HFFc6 (cell line): ENCODE measurements around the gene IL23R. TPM values are rescaled to one million over a fixed set of nuclear protein-coding genes. Genes with fewer than 3 reads are reported as not detected.

Experiments used
- DNase-seq: peaks from one replicate; pipeline ENCODE4 v3.0.0-alpha.2; 2018
- H3K27ac Mint-ChIP-seq: 2 replicates; pipeline ENCODE4 v1.8.0; 2020; ENCODE audit warnings: mild to moderate bottlenecking, mixed read lengths
- H3K27me3 Mint-ChIP-seq: 2 replicates; pipeline ENCODE4 v1.8.0; 2021; ENCODE audit warnings: mild to moderate bottlenecking, moderate library complexity, mixed read lengths; ENCODE audit not compliant: insufficient read depth
- H3K36me3 Mint-ChIP-seq: 2 replicates; pipeline ENCODE4 v1.8.0; 2021; ENCODE audit warnings: low read depth, mixed read lengths
- H3K4me1 Mint-ChIP-seq: 2 replicates; pipeline ENCODE4 v1.8.0; 2020; ENCODE audit warnings: low read depth, mixed read lengths
- H3K4me3 Mint-ChIP-seq: 2 replicates; pipeline ENCODE4 v1.8.0; 2020; ENCODE audit warnings: mild to moderate bottlenecking, moderate library complexity, mixed read lengths
- H3K9me3 Mint-ChIP-seq: 2 replicates; pipeline ENCODE4 v1.8.0; 2020; ENCODE audit warnings: mild to moderate bottlenecking, mixed read lengths
- total RNA-seq, 6 experiments: library from RNA; stranded (reverse); fragmentation: NEBNext Ultra II Directional; extraction: Animal tissue kit (Norgen Biotek cat#: 25700); gene quantifications; 2 replicates in 1 of 6; 3 replicates in 5 of 6; pipeline ENCODE4 v1.2.3, GENCODE V29; 2021
- TF ChIP-seq, protein P1 (sequence below): fragments of 200-600 bp; sonication (generic); IDR thresholded peaks from 2 replicates; pipeline ENCODE4 v1.5.0; 2021; ENCODE audit warnings: antibody characterized with exemption, mild to moderate bottlenecking

Gene IL23R
- total RNA-seq, 6 experiments from 2014 or later = not detected

DNA sequence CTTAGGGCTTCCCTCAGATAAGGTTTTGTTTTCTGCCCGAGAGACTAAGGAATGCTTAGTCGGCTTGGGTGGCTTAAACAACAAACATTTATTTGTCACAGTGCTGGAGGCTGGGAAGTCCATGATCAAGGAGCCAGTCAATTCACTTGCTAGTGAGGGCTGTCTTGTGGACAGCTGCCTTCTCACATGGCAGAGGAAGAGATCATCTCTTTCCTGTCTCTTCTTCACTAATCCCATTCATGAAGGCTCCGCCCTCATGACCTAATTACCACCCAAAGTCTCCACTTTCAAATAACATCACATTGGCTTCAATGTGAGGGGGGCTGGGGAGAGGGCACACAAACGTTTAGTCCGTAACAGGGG is 90.9 kb downstream of the IL23R start:
- Mint-ChIP-seq H3K4me3 (no peak overlapping the region), H3K36me3 (no peaks in the 10 kb centered on the region), H3K9me3 (no peaks in the 10 kb centered on the region), H3K27ac (no peak overlapping the region), H3K27me3 (peaks cover 10% of the 10 kb centered on the region; the same call in 1 of the 2 replicates), H3K4me1 (no peaks in the 10 kb centered on the region)
- TF ChIP-seq, protein P1, sequence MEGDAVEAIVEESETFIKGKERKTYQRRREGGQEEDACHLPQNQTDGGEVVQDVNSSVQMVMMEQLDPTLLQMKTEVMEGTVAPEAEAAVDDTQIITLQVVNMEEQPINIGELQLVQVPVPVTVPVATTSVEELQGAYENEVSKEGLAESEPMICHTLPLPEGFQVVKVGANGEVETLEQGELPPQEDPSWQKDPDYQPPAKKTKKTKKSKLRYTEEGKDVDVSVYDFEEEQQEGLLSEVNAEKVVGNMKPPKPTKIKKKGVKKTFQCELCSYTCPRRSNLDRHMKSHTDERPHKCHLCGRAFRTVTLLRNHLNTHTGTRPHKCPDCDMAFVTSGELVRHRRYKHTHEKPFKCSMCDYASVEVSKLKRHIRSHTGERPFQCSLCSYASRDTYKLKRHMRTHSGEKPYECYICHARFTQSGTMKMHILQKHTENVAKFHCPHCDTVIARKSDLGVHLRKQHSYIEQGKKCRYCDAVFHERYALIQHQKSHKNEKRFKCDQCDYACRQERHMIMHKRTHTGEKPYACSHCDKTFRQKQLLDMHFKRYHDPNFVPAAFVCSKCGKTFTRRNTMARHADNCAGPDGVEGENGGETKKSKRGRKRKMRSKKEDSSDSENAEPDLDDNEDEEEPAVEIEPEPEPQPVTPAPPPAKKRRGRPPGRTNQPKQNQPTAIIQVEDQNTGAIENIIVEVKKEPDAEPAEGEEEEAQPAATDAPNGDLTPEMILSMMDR = no peak
- no peak for DNase-seq

DNA sequence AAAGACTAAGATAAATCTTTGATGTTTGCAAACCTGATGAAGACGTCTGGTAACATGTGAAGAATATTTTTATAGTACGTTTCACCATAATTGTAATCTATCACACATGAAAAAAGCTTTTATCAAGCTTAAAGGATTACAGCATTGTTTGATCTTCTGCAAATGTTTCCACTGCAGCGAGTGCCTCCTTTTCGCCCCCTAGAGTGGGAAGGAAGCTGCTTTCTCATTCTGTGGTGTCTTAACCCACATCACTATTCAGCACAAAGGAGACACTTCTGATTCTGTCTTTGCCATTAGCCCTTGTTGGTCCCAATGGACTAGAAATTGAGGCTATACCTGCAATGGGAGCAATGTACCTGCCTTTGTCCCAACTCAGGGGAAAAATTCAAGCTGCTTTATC is 95.4 kb downstream of the IL23R start:
- Mint-ChIP-seq H3K27me3 (peaks cover 20% of the 10 kb centered on the region; the same call in 1 of the 2 replicates), H3K36me3 (no peaks in the 10 kb centered on the region), H3K4me1 (no peaks in the 10 kb centered on the region), H3K9me3 (no peaks in the 10 kb centered on the region), H3K4me3 (no peak overlapping the region), H3K27ac (no peak overlapping the region)
- no peak for DNase-seq
- TF ChIP-seq, protein P1 = no peak

DNA sequence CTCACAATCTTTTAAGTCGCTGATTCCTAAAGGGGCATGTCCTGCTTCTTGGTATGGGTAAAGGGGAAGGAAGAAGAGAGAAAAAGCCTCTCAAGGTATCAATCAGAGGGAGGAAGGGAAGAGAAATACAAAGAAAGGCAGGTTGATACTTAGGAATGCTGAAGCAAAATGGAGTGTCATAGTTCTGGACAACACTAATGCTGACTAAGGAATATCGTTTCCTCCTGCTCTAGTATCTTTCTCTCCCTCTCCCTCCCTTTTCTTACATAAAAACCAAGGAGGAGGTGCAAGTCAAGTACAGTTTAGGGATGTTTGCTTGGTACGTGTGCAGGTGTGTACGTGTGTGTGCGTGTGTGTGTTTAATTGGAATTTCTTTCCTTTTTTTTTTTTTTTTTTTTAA is 96.5 kb downstream of the IL23R start:
- no peak overlapping the region for H3K27ac Mint-ChIP-seq
- H3K9me3 Mint-ChIP-seq = no peaks in the 10 kb centered on the region

DNA sequence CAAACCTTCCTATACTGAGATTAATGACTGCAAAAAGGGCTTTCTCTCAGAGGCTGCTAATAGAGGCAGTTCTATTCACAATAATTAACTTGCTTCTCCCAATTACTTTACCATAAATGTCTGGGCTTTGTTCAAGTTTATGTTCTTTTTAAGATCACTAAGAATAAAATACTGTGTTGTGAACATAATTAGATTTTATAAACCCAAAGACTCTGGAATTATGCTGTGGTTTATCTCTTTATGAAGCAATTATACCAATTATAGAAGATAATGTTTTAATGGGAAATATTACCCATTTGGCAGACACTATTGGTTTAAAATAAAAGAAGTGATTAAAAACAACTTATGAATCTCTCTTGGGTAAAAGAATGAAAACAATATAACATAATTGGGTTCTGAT is 97.9 kb downstream of the IL23R start:
- Mint-ChIP-seq H3K4me3 (no peak overlapping the region), H3K27me3 (peaks cover 22% of the 10 kb centered on the region), H3K9me3 (no peaks in the 10 kb centered on the region), H3K4me1 (no peaks in the 10 kb centered on the region), H3K27ac (no peak overlapping the region), H3K36me3 (no peaks in the 10 kb centered on the region)
- no peak for DNase-seq
- TF ChIP-seq, protein P1 = no peak

More for the DNA sequence above, 96.5 kb downstream of the IL23R start:
- DNase-seq = no peak
- Mint-ChIP-seq H3K27me3 (peaks cover 20% of the 10 kb centered on the region; the same call in 1 of the 2 replicates), H3K4me3 (no peak overlapping the region), H3K36me3 (no peaks in the 10 kb centered on the region), H3K4me1 (no peaks in the 10 kb centered on the region)
- TF ChIP-seq, protein P1 = no peak

DNA sequence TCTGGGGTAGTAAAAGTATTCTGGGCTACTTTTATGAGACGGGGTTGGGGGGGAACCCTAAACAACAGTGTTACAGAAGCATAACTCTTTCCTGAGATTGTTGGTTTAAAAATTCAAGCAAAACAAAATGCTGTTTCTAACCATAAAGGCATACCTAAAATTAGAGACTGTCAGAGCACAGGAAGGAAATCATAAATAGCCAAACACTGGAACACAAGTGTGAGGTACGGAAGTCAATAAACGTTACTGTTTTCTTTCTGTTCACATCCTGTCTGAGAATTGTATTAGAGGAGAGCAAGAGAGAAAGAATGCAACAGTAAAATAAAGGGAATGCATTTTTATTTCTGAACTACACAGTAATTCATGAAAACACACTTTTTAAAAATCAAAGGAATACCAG is 98.6 kb downstream of the IL23R start:
- H3K27ac Mint-ChIP-seq = no peak overlapping the region

More for the DNA sequence above, 98.6 kb downstream of the IL23R start:
- no peak for DNase-seq
- TF ChIP-seq, protein P1 = no peak
- Mint-ChIP-seq H3K27me3 (peaks cover 24% of the 10 kb centered on the region), H3K4me1 (no peaks in the 10 kb centered on the region), H3K36me3 (no peaks in the 10 kb centered on the region), H3K9me3 (no peaks in the 10 kb centered on the region), H3K4me3 (no peak overlapping the region)
